SIG-M5 (cell line): ENCODE results near the gene LRRC4B.

Experiments used
- DNase-seq: peaks from one replicate; lab custom pipeline; 2025; lab: John Stamatoyannopoulos, UW

LRRC4B gene

DNA sequence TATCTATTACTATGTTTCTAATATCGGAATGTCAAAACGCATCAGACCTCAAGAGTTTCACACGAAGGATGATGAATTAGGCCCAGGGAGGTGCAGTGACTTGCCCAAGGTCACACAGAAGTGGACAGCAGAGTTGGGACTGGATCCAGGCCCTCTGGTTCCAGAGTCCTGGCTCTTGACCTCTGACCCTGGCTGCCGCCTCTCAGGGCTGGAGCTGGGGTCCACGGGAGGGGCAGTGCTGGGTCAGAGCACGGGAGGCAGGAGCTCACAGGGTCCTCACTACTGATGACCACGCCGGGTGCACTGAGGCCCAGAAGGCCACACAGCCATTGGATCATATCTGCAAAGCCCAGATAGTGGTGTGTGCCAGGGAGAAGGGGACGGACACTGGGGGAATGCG, 45.4 kb downstream of the LRRC4B start:
- DNase-seq: no peak

DNA sequence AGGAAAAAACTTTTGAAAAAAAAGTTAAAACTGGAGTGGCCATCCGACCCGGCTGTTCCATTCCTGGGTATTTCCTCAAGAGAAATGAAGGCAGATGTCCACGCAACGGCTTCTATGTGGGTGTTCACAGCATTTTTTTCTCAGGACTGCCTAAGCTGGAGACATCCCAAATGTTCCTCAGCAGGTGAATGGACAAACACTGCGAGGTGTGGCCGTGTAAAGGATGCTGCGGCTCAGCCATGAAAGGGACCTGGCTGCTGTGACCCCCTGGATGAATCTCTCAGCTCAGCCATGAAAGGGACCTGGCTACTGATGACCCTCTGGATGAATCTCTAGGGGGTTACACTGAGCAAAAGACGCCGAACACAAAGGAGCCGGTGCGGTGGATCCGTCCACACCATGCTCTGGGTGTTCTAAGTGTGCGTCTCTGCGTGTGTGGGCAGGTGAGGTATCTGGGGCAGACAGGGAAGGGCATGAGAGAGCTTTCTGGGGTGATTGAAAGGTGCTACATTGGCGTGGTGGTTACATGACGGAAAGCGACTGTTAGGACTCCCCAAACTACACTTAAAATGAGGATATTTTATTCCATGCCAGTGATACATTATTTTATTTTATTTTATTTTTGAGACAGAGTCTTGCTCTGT, 47.3 kb downstream of the LRRC4B start:
- no peak for DNase-seq

DNA sequence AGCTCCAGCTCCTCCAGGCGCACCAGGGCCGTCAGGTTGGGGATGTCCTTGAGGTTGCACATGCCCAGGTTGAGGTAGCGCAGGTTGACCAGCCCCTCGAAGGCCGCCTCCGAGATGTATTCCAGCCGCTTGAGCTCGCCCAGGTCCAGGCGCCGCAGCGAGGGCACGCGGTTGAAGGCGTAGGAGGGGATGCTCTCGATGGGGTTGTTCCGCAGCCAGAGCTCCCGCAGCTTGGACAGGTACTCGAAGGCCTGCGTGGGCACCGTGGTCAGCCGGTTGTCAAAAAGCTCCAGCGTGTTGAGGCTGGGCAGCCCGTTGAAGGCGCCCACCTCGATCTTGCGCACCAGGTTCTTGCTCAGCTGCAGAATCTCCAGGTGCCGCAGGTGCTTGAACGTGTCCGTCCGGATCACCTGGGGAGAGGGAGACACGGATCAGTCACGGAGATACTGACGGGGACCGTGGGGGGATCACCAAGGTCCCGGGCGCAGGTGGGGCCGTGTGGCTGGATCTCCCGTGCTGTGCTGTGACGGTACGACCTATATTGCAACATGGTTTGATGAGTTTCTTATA, 49.1 kb downstream of the LRRC4B start:
- DNase-seq: no peak

DNA sequence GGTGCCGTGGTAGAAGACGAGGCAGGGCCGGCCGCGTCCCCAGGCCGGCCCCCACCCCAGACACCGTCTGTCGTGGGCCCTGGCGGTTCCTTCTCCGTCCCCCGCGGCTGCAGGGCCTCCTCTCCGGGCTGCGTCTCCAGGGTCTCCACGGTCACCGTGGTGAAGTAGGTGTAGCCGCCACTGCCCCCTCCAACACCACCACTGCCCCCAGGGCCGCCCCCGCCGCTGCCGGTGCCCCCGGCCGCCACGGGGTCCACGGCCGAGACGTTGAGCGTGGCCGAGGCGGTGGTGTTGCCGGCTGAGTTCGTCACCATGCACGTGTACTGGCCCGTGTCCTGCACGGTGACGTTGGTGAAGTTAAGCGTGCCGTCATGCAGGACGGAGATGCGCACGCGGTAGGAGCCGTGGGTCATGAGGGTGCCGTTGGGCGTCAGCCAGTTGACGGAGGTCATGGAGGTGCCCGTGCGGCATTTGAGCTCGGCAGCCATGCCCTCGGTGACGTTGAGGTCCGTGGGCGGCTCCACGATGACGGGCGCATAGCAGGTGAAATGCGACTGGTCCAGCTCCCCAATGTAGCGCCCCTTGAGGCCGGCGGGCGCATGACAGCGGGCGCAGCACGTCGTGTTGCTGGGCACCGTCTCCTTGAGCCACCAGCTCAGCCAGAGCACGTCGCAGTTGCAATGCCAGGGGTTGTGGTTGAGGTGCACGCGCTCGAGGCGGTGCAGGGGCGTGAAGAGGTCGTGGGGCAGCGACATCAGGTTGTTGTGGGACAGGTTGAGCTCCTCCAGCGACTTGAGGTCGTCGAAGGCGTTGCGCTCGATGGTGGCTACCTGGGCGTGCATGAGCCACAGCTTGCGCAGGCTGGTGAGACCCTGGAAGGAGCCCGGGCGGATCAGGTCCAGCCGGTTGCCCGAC, 49.9 kb downstream of the LRRC4B start:
- no peak for DNase-seq

DNA sequence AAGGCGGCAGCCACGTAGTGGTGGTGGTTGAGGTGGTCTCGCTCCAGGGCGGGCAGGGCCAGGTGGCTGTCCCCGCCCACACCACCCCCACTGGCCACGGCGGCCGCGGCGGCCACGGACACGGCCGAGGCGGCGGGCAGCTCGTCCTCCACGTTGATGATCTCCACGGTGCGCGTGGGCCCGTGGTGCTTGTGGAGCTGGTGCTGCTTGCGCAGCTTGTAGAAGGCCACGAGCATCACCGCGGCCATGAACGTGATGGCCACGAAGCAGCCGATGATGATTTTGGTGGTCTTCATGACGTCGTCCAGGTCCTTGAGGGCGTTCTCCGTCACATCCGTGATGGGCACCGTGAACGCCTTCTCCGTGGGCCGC, 50.5 kb downstream of the LRRC4B start:
- no peak for DNase-seq

DNA sequence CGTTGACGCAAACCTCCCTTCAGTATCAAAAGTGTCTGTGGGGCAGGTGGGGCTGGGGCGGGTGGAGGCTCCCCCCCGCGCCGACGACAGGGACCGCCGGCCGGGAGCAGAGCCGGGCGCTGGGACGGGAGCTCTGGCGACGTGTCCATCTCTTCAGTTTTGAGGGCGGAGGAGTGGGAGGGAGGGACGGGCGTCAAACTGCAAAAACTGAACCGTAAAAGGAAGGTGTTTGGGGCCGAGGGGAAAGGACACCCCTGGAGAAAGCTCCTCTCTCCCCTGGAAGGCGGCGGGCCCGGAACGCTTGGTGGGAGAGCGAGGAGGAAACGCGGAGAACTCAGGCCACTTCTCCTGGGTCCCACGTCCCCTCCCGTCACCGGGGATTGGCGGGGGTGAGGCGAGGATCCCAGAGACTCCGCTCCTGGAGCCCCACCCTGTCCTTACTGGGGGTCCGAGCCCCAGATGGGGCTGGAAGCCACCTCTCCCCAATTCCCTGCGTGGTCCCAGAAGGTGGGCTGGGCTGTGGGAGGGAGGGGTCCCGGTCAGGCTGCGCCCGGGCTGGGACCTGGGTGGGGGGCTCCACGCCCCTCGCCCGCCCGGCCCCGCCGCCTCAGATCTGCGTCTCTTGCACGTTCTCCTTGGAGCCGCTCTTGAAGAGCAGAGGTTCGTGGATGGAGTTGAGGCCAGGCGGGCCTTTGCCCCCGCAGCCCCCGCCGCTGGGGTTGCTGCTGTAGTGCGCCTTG, 51.1 kb downstream of the LRRC4B start:
- DNase-seq: no peak

DNA sequence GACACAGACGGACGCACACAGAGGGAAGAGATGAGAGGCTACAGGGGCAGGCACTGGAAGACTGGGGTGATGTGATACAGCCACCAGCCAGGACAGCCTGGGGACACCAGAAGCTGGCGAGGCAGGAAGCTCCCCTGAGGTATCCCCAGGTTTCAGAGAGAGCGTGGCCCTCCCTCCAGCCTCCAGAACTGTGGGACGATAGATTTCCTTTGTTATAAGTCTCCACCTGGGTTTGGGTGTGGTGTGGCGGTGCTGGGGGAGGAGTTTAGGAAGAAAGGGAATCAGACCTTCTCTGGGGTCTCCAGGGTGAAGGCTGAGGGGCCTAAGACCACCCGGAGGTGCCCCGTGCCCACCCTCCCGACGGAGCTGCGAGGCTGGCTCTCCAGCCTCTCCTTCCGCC, 51.8 kb downstream of the LRRC4B start:
- DNase-seq: no peak

DNA sequence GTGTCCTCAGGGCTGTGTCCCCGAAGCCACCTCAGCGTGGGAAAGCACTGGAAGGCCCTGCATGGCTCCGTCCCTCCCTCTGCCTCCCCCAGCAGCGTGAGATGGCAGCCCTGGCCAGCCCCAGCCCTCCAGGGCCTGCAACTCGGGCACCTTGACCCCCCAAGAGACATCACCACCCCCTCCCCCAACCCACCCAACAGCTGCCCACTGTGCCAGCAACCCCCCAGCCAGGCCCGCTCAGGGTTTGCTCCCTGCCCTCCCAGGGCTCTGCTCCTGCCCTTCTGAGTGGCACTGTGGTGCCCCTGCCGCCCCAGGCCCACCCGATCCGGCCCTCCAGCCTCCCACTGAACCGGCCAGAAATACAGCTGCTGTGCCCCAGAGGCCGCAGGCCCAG, 53.1 kb downstream of the LRRC4B start:
- DNase-seq: no peak

DNA sequence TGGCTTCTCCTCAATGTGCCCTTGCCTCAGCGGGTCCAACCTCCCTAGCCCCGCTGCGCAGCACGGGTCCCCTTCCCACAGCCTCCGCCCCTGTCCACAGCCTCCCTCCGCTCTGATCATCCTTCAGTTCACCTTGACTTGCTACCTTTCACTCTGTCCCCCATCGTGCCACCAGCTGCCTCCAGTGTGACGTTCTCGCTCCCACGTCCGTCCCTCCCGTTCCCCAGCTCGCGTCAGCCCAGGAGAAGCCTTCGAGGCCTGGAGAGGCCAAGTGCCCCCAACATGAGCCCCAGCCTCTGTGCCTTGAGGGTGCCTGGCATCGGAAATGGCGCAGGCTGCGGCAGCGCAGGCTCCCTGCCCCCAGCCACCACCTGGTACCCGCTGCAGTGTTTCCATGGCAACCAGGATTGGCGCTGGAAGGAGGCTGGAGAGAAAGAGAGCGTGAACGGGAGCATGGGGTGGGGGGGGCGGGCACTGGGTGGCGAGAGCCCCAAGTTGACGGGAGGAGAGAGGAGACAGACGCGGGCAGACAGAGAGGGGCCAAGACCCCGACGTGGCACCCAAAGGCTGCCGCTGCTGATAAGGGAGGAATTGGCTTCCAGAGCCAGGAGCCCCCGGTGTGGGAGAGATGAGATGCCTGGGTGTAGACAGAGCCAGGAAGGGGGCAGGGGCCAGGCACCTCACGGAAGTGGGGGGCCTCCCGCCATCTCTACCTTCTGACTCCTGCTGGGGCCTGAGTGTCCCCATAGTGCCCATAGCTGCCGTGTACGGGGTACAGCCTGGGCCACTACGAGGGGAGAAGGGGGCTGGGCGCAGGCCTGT, 53.7 kb downstream of the LRRC4B start:
- no peak for DNase-seq

DNA sequence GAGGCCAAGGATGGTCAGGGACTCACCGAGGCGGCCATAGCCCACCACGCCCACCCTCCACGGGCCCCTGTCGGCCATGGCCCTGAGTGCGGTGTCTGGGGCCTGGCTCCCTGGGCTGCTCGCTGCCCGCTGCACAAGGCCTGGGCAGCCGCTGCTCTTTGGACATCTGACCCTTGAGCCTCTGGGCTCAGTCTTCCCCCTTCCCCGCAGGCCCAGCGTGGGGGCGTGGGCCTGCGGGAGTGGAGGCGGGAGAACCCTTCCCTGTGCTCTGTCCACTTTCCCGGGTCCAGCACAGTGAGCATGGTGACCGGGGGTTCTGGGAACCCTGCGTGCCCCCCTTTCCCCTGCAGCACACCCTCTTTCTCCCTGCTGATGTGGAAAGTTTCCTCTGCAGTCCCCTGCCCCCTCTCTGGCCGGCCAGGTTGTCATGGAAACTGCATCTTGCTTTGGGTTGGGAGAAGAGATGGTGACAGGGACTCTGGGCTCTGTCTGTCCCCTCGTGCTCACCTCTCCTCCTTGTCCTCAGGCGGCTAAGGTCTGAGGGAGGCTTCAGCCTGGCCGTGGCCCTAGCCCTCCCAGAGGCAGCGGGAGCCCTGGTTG, 54.4 kb downstream of the LRRC4B start, which contains the start of gene ASPDH:
ASPDH (minus strand) TSS at position 168 of the 600 bp plus-strand sequence; CDS start at position 78, 90 bp downstream.
- no peak for DNase-seq

DNA sequence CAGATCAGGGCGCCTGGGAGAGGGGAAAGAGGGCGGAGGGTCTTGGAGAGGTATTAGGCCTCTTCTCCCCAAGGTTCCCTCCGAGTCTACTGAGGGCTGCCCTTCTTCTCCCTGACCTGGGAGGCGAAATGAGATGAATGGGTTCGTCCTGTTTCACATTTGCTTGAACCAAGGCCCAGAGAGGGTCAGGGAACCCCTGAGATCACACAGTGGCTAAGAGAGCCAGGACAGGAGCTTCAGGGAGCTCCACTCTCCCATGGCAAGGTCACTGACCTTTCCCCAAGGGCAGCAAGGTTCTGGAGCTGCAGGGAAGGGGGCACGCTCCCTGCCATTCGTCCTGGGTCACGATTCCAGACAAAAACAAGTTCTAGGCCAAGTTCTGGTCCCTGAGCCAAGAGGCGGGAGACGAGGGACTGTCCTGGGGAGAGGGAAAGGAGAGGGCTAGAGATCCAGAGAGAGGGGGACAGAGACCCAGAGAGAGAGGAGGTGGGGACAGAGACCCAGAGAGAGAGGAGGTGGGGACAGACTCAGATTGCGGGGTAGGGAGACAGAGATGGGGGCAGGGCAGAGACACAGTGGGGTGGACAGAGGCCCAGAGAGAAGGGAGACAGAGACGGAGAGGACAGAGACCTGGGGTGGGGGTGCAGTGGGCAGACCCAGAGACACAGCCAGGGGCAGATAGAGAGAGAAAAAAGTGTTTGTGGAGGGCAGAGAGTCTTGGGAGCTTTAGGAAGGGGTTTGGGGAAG, 55.1 kb downstream of the LRRC4B start:
- DNase-seq: no peak

DNA sequence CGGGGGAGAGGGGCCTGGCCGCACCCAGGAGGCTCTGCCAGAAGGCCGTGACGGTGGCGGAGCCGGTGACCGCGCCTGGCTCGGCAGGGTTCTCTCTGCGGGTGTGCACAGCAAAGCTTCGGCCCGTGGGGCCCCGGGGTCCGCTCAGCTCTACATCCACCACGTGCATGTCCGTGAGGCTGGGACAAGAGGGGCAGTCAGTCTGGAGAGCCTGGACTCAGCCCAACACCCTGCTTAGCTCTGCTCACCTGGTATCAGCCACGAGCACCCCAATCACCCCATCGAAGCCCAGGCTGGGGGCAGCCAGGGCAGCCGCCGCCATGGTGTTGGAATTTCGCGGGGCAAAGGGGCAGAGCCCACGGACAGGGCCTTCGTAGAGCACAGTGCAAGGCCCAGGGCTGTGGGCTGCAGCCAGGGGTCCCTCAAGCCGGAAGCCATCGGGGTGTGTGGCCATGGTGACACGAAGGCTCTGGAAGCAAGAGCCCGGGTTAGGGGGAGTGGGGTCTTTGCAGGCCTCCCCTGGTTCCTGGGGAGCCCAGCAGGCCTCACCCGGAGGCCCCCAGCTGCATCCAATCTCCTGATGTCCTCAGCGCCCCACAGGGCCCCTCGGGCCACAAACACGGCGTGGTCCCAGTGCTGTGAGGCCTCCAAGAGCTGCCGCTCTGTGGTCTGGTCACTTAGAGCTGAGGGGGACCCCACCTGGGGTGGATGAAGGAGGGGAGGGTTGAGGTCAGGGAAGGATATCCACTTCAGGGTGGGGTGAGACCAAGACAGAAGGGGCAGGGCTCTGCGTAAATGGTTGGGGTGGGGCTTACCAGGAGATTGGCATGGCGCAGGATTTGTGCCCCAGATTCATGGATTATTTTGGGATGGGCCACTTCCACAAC, 55.9 kb downstream of the LRRC4B start:
- no peak for DNase-seq

DNA sequence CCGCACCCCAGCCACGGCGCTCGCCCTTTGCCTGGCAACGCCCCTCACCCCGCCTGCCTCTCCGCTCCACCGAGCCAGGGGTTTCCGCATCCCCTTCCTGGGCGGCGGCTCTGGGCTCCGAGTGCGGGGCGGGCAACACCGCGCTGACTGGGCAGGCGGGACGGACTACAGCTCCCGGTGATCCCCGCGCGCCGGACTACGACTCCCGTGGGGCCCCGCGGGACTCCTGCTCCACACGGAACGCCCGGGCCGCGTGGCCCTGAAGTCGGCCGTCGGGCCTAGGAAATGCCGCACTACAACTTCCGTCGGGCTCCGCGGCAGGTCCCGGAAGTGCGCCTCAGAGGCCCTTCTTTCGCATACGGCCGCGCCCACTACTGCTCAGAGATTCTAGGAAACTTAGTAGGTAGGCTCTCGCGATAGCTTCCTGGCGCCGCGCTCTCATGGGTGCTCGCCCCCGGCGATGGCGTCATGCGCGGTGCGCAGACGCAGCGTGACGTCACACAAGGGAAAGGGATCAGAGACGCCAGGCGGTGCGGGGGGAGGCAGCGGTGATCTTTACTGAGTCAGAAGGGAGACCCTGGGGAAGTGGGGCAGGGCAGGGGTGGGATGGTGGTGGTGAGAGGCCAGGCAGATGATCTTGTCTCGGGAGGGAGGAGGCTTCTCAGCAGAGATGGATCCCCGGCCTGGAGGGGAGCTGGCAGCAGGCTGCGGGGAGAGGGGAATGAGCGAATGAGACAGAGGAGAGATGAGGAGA, 57.0 kb downstream of the LRRC4B start, which contains the start of gene JOSD2:
JOSD2 (minus strand) TSS at position 123 of the 754 bp plus-strand sequence. CDS start 760 bp downstream, outside the sequence.
- peak; percentile 94 for DNase-seq

DNA sequence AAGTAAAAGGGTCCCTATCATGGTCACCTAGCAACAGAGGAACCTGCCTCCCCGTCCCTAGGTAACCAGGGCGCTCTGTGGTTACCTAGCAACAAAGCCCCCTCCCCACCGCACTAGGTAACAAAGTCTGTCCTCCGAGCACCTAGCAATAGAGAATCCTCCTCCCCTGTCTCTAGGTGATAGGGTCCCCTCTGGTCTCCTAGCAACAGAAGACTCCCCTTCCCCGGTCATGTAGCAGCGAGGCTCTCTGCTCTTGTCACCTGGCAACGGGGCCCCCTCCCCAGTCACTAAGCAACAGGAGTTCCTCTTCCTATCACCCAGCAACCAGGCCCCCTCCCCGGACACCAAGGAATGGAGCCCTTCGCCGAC, 57.6 kb downstream of the LRRC4B start:
- DNase-seq: no peak

DNA sequence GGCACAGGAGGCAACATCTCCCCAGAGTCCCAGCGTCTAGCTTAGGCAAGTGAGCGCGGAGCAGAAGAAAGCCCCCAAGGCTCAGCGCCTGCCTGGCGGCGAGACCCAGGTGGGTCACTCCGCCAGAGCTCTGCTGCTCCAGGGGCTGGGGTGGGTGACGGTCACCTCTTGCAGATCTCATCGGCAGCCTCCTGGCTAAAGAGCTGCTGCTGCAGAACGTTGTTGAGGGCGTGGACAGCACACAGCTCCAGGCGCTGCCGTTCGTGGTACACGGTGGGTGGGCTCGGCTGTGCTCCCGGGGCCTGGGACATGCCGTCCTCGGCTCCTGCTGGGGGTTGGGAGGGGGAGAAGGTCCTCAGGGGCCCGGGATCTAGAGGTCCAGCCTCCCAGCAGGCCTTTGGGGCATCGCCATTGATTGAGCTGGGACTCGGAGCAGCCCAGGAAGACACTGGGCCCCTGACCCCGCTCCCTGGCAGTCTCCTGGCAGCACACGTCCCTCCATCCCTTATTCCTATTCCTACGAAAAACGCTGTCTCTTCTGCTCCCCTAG, 58.0 kb downstream of the LRRC4B start:
- DNase-seq: no peak

DNA sequence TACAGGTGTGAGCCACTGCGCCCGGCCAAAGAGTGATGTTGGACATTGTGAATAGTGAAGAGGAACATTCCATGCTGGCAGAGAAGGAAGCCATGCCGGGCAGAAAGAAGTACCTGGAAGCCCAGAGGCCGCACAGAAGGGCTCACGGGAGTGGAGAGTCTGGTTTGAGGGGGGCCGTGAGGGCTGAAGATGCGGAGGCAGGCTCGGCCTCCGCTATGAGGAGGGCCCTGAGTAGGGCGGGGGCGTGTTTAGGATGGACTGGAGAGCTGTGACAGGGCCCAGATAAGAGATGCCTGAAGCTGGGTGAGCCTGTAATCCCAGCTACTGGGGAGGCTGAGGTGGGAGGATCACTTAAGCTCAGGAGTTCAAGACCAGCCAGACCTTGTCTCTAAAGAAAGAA, 58.9 kb downstream of the LRRC4B start:
- no peak for DNase-seq

DNA sequence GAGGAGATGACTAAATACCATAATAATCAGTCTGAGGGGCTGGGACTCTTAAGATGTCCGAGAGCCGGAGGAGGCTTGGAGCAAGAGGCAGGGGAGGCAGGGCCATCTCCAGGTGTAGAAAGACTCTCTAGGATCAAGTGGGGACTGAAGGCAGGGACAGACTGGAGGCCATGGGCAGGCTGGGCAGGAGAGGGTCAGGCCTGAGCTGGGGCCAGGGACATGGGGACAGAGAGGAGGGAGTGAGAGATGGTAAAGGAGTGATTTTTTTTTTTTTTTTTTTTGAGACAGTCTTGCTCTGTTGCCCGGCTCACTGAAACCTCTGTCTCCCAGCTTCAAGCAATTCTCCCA, 59.4 kb downstream of the LRRC4B start:
- no peak for DNase-seq

DNA sequence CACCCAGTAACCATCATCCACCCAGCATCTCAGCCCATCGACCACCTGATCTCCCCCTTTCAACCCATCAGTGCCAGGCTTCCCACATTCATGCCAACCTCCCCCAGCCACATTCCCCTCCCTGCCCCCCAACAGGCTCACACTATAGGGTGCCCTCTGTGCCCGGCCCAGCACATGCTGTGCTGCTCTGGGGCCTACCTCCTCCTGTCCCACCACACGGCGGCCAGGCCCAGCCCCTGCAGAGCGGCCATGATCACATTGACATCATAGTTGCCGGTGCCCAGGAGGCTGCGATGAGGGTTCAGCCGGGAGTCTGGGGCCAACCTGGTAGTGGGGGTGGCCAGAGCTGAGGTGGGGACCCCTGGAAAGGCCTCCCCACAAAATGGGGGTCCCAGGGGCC, 60.9 kb downstream of the LRRC4B start:
- DNase-seq: no peak
